Activated naive CD4-positive, alpha-beta T cell treated with anti-CD3 and anti-CD28 coated beads for 36 hours (primary cell): Measurements from ENCODE around the gene CLEC18C. TPM values are rescaled to one million over a fixed set of nuclear protein-coding genes. Genes with fewer than 3 reads are reported as not detected.
"Not testable (repeated sequence)": the region's sequence is repeated elsewhere in the genome, so short reads cannot be mapped to it uniquely, and the experiment has no call there.

ENCODE experiments used
- CTCF ChIA-PET: fragments of 350-600 bp; sonication (Branson Sonifier 250); formaldehyde crosslinking; loops from one replicate; lab custom pipeline; 2021; ENCODE audit warnings: antibody characterized with exemption; lab: Charles Lee
- DNase-seq: peaks from one replicate; pipeline ENCODE4 v3.0.0-alpha.2; 2020
- H3K27ac Mint-ChIP-seq: one replicate; pipeline ENCODE4 v1.8.0; 2021; ENCODE audit warnings: mild to moderate bottlenecking, mixed read lengths
- H3K27me3 Mint-ChIP-seq: one replicate; pipeline ENCODE4 v1.8.0; 2021; ENCODE audit warnings: low read depth, mixed read lengths
- H3K36me3 Mint-ChIP-seq: one replicate; pipeline ENCODE4 v1.8.0; 2021; ENCODE audit warnings: low read depth, mixed read lengths
- H3K4me1 Mint-ChIP-seq: one replicate; pipeline ENCODE4 v1.8.0; 2021; ENCODE audit warnings: low read depth, mixed read lengths
- H3K4me3 Mint-ChIP-seq: one replicate; pipeline ENCODE4 v1.8.0; 2021; ENCODE audit warnings: mild to moderate bottlenecking, moderate library complexity, mixed read lengths
- H3K9me3 Mint-ChIP-seq: one replicate; pipeline ENCODE4 v1.8.0; 2021; ENCODE audit warnings: mixed read lengths
- intact Hi-C: fragments of 100-400 bp; cut with micrococcal nuclease; formaldehyde crosslinking; loops from one replicate; pipeline ENCODE4 v1.15.1; 2023
- total RNA-seq, 2 experiments: library from RNA; stranded (reverse); gene quantifications; one replicate each; pipeline ENCODE4 v1.2.3, GENCODE V29; 2021

CLEC18C gene
- total RNA-seq, 2 experiments from 2014 or later: 0.27 to 0.31 TPM

DNA sequence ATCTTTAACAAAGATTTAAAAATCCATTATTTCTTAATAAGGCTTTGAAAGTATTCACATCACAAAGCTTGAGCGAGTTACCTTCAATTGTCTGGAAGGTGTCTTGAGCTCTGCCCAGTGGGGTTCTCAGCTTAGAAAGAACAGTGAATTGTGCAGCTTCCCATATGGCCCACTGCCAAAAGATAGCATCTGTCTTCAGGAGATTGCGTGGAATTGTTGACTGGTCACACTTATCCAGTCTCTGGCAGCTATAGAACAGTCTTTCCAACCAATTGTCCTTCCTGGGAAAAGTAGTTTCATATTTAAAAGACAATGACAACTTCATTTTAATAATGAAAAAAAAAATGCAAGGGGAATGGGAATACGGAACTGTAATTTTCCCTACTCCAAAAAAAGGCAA is 58.2 kb downstream of the CLEC18C start:
- H3K27ac Mint-ChIP-seq, H3K4me1 Mint-ChIP-seq, DNase-seq, H3K4me3 Mint-ChIP-seq, H3K9me3 Mint-ChIP-seq, H3K27me3 Mint-ChIP-seq, H3K36me3 Mint-ChIP-seq, intact Hi-C loops: not testable (repeated sequence)
- CTCF ChIA-PET: interaction anchor here (0.7 kb wide), 1 partner anchor 255 kb away, joined by 3 read pairs; no protein-coding TSS in a partner anchor

Other genes starting within 250 kb of the CLEC18C start
- gene CLEC18A, start 222.5 kb upstream of the CLEC18C start, total RNA-seq: under 1 TPM; 0.17 to 0.19 TPM
- gene PDPR, start 59.5 kb upstream of the CLEC18C start, total RNA-seq: 10 to 100 TPM; 12.8 to 14.3 TPM
- 10 to 100 TPM; 20.3 to 21.0 TPM for gene EXOSC6, start 78.2 kb downstream of the CLEC18C start, total RNA-seq
- gene AARS1, start 115.7 kb downstream of the CLEC18C start, total RNA-seq: 100 to 1,000 TPM; 237 to 238 TPM
- gene DDX19B, start 125.4 kb downstream of the CLEC18C start, total RNA-seq: 10 to 100 TPM; 28.7 to 31.3 TPM
- gene DDX19A, start 173.1 kb downstream of the CLEC18C start, total RNA-seq: 10 to 100 TPM; 43.4 to 46.0 TPM